HG02642 (cell line): Measurements from ENCODE around the gene AMBP.
"Not testable (repeated sequence)": the region's sequence is repeated elsewhere in the genome, so short reads cannot be mapped to it uniquely, and the experiment has no call there.

Experiments used
- ATAC-seq: cut with Tn5 transposase; IDR thresholded peaks from one replicate; pipeline ENCODE4 v1.9.1; 2021; ENCODE audit warnings: mild to moderate bottlenecking; ENCODE audit not compliant: unreplicated experiment, poor library complexity

The AMBP gene

GRCh38 chr9:114055894-114056293 is 22.2 kb downstream of the AMBP start:
- ATAC-seq = no peak

GRCh38 chr9:114055061-114055460 is 23.0 kb downstream of the AMBP start:
- ATAC-seq = no peak

- no peak for ATAC-seq
Observed at GRCh38 chr9:114054191-114054690, 23.9 kb downstream of the AMBP start.

- no peak for ATAC-seq
Observed at GRCh38 chr9:114053246-114054005, 24.7 kb downstream of the AMBP start.

GRCh38 chr9:114051706-114052105 is 26.4 kb downstream of the AMBP start:
- ATAC-seq = no peak

GRCh38 chr9:114051281-114051680 is 26.8 kb downstream of the AMBP start:
- ATAC-seq = no peak

GRCh38 chr9:114050646-114051045 is 27.5 kb downstream of the AMBP start:
- no peak for ATAC-seq

- ATAC-seq = no peak
Observed at GRCh38 chr9:114050226-114050568, 27.9 kb downstream of the AMBP start.

- ATAC-seq = no peak
Observed at GRCh38 chr9:114049441-114050225, 28.5 kb downstream of the AMBP start.

- ATAC-seq = no peak
Observed at GRCh38 chr9:114048533-114049415, 29.3 kb downstream of the AMBP start.

GRCh38 chr9:114047717-114048116 is 30.4 kb downstream of the AMBP start:
- no peak for ATAC-seq

- no peak for ATAC-seq
Observed at GRCh38 chr9:114046875-114047274, 31.2 kb downstream of the AMBP start.

GRCh38 chr9:114046237-114046755 is 31.8 kb downstream of the AMBP start:
- ATAC-seq = no peak

- not testable (repeated sequence) for ATAC-seq
Observed at GRCh38 chr9:114043660-114044059, 34.4 kb downstream of the AMBP start.

- ATAC-seq = no peak
Observed at GRCh38 chr9:114039484-114039883, 38.6 kb downstream of the AMBP start.

GRCh38 chr9:114038724-114039313 is 39.3 kb downstream of the AMBP start:
- ATAC-seq = no peak

GRCh38 chr9:114037961-114038723 is 40.0 kb downstream of the AMBP start:
- ATAC-seq = no peak

- ATAC-seq = no peak
Observed at GRCh38 chr9:114037249-114037648, 40.9 kb downstream of the AMBP start.
